Measurements from ENCODE around the gene POT1.
"Not testable (repeated sequence)": the region's sequence is repeated elsewhere in the genome, so short reads cannot be mapped to it uniquely, and the experiment has no call there.

Gene POT1

DNA sequence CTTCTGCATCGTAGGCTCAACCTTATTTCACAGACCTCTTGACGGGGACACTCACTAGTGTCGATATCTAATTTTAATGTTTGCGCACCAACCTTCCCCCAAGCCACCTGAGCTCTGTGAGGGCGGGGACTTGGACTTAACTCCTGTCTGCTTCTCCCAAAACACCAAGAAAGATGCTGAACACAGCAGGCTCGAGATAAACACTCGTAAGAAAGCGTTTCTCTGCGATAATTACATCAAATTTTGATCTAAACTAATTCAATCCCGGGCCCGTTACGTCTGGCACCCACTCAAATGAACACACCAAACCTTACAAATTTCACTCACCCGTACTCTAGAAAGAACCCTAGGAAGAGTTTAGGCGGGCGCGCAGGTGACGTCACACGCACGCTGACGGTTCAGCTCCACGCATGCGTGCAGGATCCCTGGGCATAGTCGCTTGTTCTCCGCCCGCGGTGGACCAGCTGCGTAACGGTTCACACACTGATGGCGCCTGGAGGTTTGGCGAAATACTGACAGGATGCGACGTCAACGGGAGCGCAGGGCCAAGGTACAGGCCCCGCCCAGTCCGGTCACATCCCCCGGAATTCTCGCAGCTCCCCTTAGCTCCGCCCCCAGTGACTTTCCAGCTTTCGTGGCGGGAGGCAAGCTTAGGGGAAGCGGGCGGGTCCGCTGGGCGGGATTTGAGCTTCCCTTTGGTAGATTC is at the start of gene POT1:
Gene POT1 (minus strand): TSS at position 359 of the 706 bp plus-strand sequence. CDS start 32,652 bp downstream, outside the sequence.
- DNase-seq = peak; percentile 96

GRCh38 chr7:124975131-124975530 is 45.5 kb upstream of the POT1 start:
- not testable (repeated sequence) for DNase-seq

DNA sequence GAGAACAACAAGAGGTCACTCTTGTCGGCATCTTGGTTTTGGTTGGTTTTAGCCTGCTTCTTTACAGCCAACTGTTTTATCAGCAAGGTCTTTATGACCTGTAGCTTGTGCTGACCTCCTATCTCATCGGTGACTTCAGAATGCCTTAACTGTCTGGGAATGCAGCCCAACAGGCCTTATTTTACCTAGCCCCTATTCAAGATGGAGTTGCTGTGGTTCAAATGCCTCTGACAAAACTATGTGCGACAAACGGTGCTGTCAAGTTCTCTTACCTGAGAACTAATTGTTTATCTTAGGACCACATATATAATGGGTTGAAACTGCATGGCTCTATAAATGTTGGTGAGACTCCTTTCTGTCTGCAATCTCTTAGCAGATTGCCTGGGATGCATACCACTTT is 35.9 kb upstream of the POT1 start:
- DNase-seq = no peak

DNA sequence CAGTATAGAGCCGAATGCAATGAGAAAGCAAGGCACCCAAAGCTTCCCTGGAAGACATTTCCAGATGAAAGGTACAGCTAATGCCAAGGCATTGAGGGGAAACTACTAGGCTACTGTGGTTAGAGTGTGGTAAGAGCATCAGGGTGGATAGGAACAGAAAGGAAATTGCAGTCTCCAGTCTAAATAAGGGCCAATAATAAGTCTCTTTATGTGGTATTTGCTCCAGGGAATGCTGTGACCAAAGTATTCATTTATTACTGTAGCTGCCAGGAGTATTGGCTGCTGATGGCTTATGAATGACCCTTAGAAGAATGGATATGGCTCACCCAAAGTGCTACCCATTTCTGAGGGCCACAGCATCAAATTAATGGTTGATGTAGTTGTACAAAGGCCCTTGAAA is 30.1 kb upstream of the POT1 start:
- no peak for DNase-seq

DNA sequence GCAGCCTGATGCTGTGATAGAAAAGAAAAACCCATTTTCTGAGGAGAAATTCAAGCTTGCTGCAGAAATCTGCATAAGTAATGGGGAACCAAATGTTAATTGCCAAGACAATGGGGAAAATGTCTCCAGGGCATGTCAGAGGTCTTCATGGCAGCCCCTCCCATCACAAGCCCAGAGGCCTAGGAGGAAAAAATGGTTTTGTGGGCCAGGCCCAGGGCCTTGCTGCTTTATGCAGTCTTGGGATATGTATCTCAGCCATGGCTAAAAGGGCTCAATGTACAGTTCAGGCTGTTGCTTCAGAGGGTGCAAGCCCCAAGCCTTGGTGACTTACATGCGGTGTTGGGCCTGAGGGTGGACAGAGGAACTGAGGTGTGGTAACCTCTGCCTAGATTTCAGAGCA is 28.3 kb upstream of the POT1 start:
- not testable (repeated sequence) for DNase-seq

GRCh38 chr7:124956160-124956559 is 26.5 kb upstream of the POT1 start:
- no peak for DNase-seq

DNA sequence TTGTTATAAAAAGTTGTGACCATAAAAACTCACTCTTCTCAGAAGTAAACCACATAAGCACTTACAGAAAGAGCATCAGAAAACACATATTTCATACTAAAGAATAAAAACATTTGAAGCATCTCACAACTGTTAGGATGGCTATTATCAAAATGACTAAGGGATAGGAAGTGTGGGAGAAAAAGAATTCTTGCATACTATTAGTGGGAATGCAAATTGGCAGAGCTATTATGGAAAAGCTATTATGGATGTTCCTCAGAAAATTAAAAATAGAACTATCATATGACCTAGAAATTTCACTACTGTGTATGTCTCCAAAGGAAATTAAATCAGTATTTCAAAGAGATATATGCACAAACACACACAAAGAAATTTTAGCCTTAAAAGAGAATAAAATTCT is 25.2 kb upstream of the POT1 start:
- DNase-seq = no peak

GRCh38 chr7:124945680-124946079 is 16.1 kb upstream of the POT1 start:
- DNase-seq = no peak

- no peak for DNase-seq
Measured at GRCh38 chr7:124943472-124943871, 13.8 kb upstream of the POT1 start.

DNA sequence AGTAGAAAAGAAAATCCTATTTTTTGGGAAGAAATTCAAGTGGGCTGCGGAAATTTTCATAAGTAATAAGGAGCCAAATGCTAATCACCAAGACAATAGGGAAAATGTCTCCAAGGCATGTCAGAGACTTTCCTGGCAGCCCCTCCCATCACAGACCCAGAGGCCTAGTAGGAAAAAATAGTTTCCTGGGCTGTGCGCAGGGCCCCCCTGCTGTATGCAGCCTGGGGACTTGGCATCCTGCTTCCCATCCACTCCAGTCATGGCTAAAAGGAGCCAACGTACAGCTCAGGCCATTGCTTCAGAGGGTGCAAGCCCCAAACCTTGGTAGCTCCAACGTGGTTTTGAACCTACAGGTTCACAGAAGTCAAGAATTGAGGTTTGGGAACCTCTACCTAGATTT is 12.8 kb upstream of the POT1 start:
- no peak for DNase-seq

DNA sequence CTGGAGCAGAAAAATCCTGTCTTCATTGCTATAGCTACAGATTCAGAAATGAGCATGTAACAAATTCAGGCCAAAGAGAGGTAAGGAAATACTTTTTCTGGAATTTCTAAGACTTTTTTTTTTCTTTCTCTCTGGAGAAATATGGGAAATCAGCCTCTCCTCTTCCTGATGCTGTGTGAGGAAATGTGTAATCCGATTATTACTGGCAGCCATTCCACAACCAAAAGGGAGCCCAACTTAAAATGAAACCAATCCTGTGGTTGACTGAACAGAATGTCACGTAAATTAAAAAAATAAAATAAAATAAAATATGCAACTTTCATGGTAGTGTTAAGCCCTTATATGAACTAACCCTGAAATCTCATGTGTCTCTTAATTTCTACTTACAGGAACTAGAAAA is 10.7 kb upstream of the POT1 start:
- no peak for DNase-seq

DNA sequence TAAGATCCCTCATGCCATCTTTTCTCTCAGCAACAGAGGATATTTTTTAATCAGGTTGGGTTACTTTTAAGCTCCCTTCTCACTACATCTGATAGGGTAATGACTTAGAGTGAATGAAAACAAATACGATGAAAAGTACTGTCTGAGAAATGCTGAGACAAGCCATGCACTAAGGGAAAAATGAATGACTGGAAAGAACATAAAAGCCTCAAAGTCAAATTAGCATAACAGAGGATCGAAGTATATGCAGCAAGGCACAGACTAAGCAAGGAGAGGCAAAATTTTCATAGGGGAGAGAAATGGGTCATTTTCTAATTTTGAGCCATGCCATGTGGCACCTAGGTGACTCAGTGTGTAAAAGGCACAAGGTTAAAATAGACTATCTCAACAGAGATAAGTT is 8.5 kb upstream of the POT1 start:
- DNase-seq = no peak

DNA sequence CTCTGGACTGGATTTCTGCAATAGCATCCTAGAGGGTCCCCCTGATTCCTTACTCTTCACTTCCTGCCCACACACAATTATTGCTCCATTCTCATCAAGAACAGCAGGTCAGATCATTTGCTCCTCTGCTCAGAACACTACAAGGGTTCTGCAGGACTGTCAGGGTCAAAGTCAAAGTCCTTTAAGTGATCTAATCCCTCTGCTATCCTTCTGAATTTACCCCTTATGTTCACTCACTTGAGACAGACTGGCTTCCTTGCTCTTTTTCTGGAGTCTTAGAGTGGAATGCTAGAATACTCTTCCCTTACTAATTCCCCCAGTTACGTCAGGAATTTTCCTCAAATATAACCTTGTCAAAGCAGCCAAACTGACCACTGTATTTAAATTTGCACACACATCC is 7.5 kb upstream of the POT1 start:
- DNase-seq = no peak

DNA sequence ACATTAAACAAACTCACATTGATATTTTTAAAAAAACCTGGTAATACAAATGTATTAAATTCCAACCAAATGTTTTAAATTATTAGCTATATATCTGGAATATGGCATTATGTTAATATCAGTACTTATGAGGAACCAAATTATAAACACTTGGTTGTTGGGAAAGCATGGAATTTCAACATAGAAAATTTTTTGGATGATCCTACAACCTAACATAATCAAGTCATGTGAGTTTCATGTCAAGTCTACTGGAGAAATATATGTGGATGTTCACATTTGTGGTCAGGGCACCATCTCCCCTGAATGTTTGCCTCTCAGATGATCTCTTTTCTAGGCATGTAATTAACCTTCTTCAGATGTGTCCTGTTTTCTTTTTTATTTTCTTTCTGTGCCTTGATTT is 5.2 kb upstream of the POT1 start:
- DNase-seq = no peak

DNA sequence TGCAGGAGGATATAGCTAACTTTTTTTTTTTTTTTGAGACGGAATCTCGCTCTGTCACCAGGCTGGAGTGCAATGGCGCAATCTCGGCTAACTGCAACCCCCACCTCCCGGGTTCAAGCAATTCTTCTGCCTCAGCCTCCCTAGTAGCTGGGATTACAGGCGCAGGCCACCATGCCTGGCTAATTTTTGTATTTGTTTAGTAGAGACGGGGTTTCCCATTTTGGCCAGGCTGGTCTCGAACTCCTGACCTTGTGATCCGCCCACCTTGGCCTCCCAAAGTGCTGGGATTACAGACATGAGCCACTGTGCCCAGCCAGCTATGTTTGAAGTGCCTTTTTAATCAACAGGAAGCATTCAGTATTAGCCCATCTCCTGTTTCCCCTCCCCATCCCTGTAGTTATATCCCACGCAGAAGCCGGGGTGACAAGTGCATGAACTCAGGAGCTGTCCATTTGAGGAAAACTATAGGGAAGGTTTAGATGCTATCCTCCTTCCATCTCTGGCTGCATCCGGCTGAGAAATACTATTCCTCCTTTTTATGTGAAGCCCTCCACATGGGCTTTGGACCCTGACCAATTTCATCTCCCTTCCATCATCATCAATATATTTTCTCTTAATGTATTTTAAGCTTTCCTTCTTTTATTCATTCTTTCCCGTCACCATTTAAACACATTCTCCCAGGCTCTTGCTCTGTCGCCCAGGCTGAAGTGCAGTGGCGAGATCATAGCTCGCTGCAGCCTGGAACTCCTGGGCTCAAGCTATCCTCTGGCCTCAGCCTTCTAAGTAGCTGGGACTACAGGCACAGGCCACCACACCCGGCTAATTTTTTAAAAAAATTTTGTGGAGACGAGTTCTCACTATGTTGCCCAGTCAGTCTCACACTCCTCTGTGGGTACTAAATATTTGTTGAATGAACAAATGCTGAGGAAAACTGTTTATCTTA is 1.3 kb upstream of the POT1 start:
- no peak for DNase-seq

DNA sequence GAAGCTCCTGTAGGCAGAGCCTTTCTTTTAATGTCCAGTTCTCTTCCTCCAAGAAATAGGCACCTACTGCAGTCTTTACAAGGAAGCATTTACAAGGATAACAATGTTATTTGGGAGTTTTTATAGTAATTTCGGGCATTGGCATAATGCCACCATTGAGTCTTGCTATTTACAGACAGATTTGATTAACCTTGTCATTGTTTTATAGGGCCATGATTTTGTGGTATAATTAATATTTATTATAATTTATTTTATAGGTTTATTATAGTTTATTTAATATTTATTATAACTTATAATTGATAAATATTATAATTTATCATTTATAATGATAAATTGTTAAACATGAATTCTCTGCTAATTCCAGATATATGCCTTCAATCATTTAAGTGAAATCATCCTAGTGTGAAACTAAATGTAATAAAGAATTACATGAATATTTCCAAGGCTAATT is 573 bp upstream of the POT1 start:
- DNase-seq = no peak

DNA sequence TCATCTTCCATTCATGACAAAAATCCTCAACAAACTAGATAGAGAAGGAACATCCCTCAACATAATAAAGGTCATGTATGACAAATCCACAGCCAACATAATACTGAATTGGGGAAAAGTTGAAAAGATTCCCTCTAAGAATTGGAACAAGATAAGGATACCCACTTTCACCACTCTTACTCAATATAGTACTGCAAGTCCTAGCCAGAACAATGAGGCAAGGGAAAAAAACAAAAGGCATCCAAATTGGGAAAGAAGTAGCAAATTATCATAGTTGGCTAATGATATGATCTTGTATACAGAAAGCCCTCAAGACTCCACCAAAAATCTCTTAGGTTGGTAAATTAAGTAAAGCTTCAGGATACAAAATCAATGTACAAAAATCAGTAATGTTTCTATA is 4.7 kb downstream of the POT1 start:
- DNase-seq = no peak

- no peak for DNase-seq
Measured at GRCh38 chr7:124922200-124922599, 7.4 kb downstream of the POT1 start.

- no peak for DNase-seq
Measured at GRCh38 chr7:124919841-124920240, 9.8 kb downstream of the POT1 start.

- no peak for DNase-seq
Measured at GRCh38 chr7:124918662-124919061, 11.0 kb downstream of the POT1 start.

GRCh38 chr7:124915242-124915641 is 14.4 kb downstream of the POT1 start:
- no peak for DNase-seq

GRCh38 chr7:124914298-124914697 is 15.3 kb downstream of the POT1 start:
- DNase-seq = no peak

GRCh38 chr7:124912972-124913371 is 16.7 kb downstream of the POT1 start:
- DNase-seq = no peak

DNA sequence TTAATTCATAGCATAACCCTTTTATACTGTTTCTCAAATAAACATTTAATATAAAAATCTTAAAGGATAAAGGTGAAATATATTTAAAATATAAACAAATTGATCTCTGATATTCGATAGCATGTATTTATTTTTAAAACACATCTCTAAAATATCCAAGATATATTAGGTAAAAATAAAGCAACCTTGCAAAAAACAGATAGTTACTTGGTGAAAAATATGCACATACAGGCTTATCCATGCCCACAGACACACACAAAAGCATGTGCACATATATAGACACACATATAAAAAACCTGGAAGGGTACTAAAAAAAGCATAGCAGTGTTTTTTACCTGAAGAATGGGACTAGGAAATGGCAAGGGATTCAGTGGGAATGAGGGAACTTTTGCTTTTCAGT is 19.8 kb downstream of the POT1 start:
- no peak for DNase-seq

Data from NCI-H2029 treated with DMSO at 0.1 percent for 48 hours (cell line).